Thymus (tissue), 11 donors: ENCODE results near the gene DNAJC1. TPM values are rescaled to one million over a fixed set of nuclear protein-coding genes. Genes with fewer than 3 reads are reported as not detected.

Experiments used
- DNase-seq, 9 donors: peaks; one replicate each; pipeline ENCODE4 v3.0.0-alpha.2; 2013; ENCODE audit warnings: low spot score in 9 of 9, low read depth in 6 of 9, missing footprints in 1 of 9
- H3K27ac ChIP-seq, 2 donors: one replicate each; pipeline ENCODE4 v1.5.1; 2013; ENCODE audit warnings: control low read depth in 1 of 2, low read depth in 1 of 2, low read length in 1 of 2, mild to moderate bottlenecking in 1 of 2, moderate library complexity in 1 of 2
- H3K27me3 ChIP-seq, 2 donors: one replicate each; pipeline ENCODE4 v1.5.1; 2013; ENCODE audit warnings: low read length in 1 of 2; ENCODE audit not compliant: control insufficient read depth in 2 of 2, insufficient read depth in 1 of 2
- H3K36me3 ChIP-seq, 2 donors: one replicate each; pipeline ENCODE4 v1.5.1; 2013; ENCODE audit warnings: low read length in 1 of 2, mild to moderate bottlenecking in 1 of 2, moderate library complexity in 1 of 2; ENCODE audit not compliant: control insufficient read depth in 2 of 2, insufficient read depth in 2 of 2
- H3K4me1 ChIP-seq, 2 donors: one replicate each; pipeline ENCODE4 v1.5.1; 2013; ENCODE audit warnings: low read length in 2 of 2; ENCODE audit not compliant: control insufficient read depth in 2 of 2, insufficient read depth in 2 of 2
- H3K4me3 ChIP-seq, 2 donors: one replicate each; pipeline ENCODE4 v1.5.1; 2013; ENCODE audit warnings: low read length in 2 of 2, control low read depth in 1 of 2, mild to moderate bottlenecking in 1 of 2
- H3K9me3 ChIP-seq, 2 donors: one replicate each; pipeline ENCODE4 v1.5.1; 2013; ENCODE audit warnings: low read length in 1 of 2, mild to moderate bottlenecking in 1 of 2; ENCODE audit not compliant: control insufficient read depth in 2 of 2, insufficient read depth in 1 of 2
- WGBS: extraction: QIAGEN DNeasy Blood & Tissue Kit; methylation state at CpG from one replicate; pipeline ENCODE4 v1.1.7; 2013; 5-methylcytosine and 5-hydroxymethylcytosine counted together
- polyA plus RNA-seq: library from polyadenylated mRNA; stranded (reverse); fragments of 200-250 nt; gene quantifications from one replicate; pipeline ENCODE4 v1.2.3, GENCODE V29; 2013
- total RNA-seq: library from RNA; stranded (reverse); fragments of 120-200 nt; gene quantifications from one replicate; pipeline ENCODE4 v1.2.4, GENCODE V29; 2013
- donor health status: healthy.

Gene DNAJC1
- total and polyA plus RNA-seq, 2 donors: 19.9 to 23.2 TPM

GRCh38 chr10:21991785-21992184, 11.7 kb downstream of the DNAJC1 start:
- Histone ChIP-seq H3K36me3 (no peaks in the 10 kb centered on the region), H3K27me3 (no peaks in the 10 kb centered on the region), H3K4me3 (no peak overlapping the region), H3K27ac (no peak overlapping the region), H3K4me1 (no peaks in the 10 kb centered on the region), H3K9me3 (peaks cover 0 to 1% of the 10 kb centered on the region in 2 donors)
- 98% methylated on average over 8 of the region's 8 CpGs for WGBS
- no peak for DNase-seq

DNA sequence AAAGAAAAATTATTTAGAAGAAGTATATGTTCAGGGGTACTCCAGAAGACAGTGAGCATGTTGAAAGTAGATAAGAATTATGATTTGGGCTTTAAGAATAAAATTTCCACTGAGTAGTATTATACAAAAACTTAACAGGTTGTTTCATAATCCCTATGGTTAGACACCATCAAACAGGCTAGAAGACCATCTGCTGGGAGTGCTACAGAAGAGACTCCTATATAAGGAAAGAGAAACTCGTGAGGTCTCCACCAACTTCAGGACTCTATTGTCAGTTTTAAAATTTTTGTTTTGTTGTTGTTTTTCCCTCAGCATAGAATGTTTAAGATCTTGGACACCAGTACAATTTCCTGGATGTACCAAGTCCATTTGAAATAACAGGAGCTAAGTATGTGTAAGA, 13.1 kb downstream of the DNAJC1 start:
- peaks cover 0 to 4% of the 10 kb centered on the region in 2 donors for H3K9me3 ChIP-seq
- no peak for DNase-seq
- WGBS: 78% methylated on average over 1 of the region's 1 CpG

DNA sequence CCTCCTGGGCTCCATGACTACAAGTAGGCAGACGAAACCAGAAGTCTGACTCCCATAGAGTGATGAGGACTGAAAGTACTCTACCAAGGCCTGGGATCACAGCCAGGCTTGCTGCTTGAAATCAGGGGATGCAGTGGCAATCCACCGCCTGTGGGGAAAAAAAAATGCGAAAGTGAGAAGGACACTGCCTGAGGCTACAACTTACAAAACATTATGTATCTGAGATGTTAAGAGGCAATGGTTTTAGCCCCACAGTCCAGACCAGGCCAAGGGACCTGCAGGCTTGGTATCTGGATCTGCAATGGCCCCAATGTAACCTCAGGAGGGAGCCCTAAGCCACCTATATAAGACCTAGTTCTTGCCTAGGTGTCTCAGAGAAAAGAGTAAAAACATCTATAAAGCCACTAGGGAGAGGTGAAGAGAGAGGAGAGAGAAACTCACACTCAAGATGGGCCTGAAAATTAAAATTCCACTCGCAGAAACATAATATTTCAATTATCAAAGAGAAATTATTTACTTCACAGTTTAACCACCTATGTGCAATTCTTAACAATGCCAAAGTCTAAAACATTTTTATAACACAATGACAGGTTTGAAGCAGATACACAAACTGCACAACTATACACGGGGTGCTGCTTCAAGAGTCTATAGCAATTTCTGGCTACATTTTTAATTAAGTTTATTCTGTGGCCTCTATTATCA, 13.9 kb downstream of the DNAJC1 start:
- H3K27ac ChIP-seq: no peak overlapping the region
- WGBS: 70% methylated on average over 5 of the region's 5 CpGs
- no peak overlapping the region for H3K4me3 ChIP-seq
- DNase-seq: peak in 5 of 9 donors; percentile 16 to 69 (median 35)
- H3K4me1 ChIP-seq: no peaks in the 10 kb centered on the region
- H3K36me3 ChIP-seq: no peaks in the 10 kb centered on the region
- H3K27me3 ChIP-seq: no peaks in the 10 kb centered on the region
- peaks cover 0 to 4% of the 10 kb centered on the region in 2 donors for H3K9me3 ChIP-seq

More for the DNA sequence above, 13.1 kb downstream of the DNAJC1 start:
- no peaks in the 10 kb centered on the region for H3K27me3 ChIP-seq
- H3K27ac ChIP-seq: no peak overlapping the region
- H3K36me3 ChIP-seq: no peaks in the 10 kb centered on the region
- H3K4me3 ChIP-seq: no peak overlapping the region
- H3K4me1 ChIP-seq: no peaks in the 10 kb centered on the region

DNA sequence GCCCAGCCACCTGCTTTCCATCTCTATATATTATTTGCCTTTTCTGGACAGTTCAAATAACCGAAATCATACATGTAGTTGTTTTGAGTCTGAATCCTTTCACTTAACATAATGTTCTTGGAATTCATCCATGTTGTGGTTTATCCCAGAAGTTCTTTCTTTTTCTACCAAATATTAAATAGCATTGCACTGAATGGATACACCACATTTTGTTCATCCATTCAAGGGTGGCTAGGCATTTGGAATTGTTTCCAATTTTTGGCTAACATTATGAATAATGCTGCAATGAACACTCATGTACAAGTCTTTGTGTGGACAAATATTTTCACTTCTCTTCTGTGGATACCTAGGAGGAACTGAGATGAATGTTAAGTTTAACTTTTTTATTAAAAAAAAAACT, 18.0 kb downstream of the DNAJC1 start:
- Histone ChIP-seq H3K4me1 (no peaks in the 10 kb centered on the region), H3K9me3 (peaks cover 0 to 4% of the 10 kb centered on the region in 2 donors), H3K27ac (no peak overlapping the region), H3K36me3 (no peaks in the 10 kb centered on the region), H3K4me3 (no peak overlapping the region), H3K27me3 (no peaks in the 10 kb centered on the region)
- 97% methylated on average over 1 of the region's 1 CpG for WGBS
- no peak for DNase-seq

GRCh38 chr10:21981118-21981517, 22.4 kb downstream of the DNAJC1 start:
- no peaks in the 10 kb centered on the region for H3K36me3 ChIP-seq
- no peaks in the 10 kb centered on the region for H3K9me3 ChIP-seq
- no peak for DNase-seq
- no peak overlapping the region for H3K4me3 ChIP-seq
- no peaks in the 10 kb centered on the region for H3K27me3 ChIP-seq
- H3K4me1 ChIP-seq: no peaks in the 10 kb centered on the region
- H3K27ac ChIP-seq: no peak overlapping the region
- WGBS: 79% methylated on average over 3 of the region's 3 CpGs

DNA sequence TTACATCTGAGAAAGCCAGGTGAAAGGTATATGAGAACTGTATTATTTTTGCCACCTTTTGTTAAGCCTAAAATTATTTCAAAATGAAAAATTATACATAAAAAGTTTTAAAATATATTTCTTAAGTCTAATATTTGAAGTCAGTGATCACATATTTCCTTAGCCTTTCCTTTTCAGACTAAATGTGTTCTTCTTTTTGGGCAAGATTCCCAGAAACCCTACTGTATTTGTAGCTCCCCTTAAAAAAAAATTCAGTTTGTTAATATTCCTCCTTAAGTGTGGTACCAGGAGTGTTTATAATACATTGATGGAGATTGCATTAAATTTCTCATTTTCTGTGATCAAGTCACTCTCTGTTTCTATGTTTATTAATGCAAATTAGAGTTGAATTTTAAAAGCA, 22.8 kb downstream of the DNAJC1 start:
- no peaks in the 10 kb centered on the region for H3K27me3 ChIP-seq
- H3K4me3 ChIP-seq: no peak overlapping the region
- H3K36me3 ChIP-seq: no peaks in the 10 kb centered on the region
- no peak for DNase-seq
- no peaks in the 10 kb centered on the region for H3K4me1 ChIP-seq
- no peaks in the 10 kb centered on the region for H3K9me3 ChIP-seq
- H3K27ac ChIP-seq: no peak overlapping the region

DNA sequence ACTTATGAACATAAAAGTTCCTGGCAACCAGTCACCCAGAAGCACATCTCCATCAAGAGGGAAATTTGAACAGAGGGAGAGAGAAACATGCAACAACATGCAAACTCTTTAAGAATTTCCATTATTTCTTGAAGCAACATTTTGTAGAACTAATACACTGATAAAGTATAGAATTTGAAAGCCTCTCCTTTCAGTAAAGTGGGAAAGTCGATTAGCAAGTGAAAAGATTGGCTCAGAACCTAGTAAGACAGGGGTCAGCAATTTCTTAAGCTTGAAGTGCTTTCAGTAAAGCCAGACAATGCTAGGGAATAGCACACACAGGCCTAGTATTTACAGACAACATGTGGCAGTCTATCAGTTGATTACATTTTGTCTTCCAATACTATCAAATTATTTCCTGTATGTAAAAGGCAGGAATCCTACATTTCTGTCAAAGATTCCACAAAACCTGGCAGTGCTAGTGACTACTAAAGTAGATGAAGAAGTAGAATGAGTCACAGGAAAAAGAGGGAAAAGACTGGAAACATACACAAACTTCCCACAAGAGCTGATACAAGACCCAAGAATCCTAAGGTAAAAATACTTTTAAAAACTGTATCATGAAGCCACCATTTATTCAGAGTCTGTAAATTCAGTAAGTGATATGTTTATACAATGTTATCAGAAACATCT, 25.2 kb downstream of the DNAJC1 start:
- Histone ChIP-seq H3K36me3 (no peaks in the 10 kb centered on the region), H3K4me3 (no peak overlapping the region), H3K27ac (no peak overlapping the region), H3K9me3 (no peaks in the 10 kb centered on the region), H3K4me1 (no peaks in the 10 kb centered on the region), H3K27me3 (no peaks in the 10 kb centered on the region)
- no peak for DNase-seq
- WGBS: 61% methylated on average over 1 of the region's 1 CpG

DNA sequence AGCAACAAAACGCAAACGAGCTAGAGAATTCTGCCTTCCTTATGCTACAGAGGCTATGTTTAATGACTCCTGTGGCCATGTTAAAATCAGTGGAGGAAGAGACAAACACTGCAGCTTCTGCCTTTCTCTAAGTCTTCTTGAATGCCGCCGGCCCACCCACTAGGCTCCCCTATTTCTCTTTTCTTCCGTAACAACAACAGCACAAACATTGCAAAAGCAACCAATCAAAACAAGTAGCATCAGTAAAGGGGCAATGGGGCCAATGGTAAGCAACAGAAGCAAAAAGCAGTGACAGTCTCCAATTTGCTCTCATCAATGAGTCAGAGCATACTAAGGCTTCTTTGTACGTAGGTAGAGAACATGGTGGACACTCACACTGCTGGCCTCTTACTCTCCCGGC, 26.8 kb downstream of the DNAJC1 start:
- no peaks in the 10 kb centered on the region for H3K36me3 ChIP-seq
- H3K4me3 ChIP-seq: no peak overlapping the region
- no peak for DNase-seq
- H3K4me1 ChIP-seq: no peaks in the 10 kb centered on the region
- no peaks in the 10 kb centered on the region for H3K9me3 ChIP-seq
- 98% methylated on average over 7 of the region's 7 CpGs for WGBS
- H3K27ac ChIP-seq: no peak overlapping the region
- H3K27me3 ChIP-seq: no peaks in the 10 kb centered on the region

GRCh38 chr10:21976280-21976679, 27.2 kb downstream of the DNAJC1 start:
- 99% methylated on average over 2 of the region's 2 CpGs for whole genome bisulfite sequencing
- H3K4me1 ChIP-seq: no peaks in the 10 kb centered on the region

More at GRCh38 chr10:21976280-21976679, 27.2 kb downstream of the DNAJC1 start:
- no peaks in the 10 kb centered on the region for H3K9me3 ChIP-seq
- H3K27ac ChIP-seq: no peak overlapping the region
- no peaks in the 10 kb centered on the region for H3K27me3 ChIP-seq
- H3K36me3 ChIP-seq: no peaks in the 10 kb centered on the region
- H3K4me3 ChIP-seq: no peak overlapping the region
- DNase-seq: no peak
